Adrenal gland (tissue), 5 donors: Measurements from ENCODE around the gene PSAT1.

Experiments
- CTCF ChIP-seq, 6 experiments: fragments of 450-650 bp in 4 of 6; fragments of 200-600 bp in 2 of 6; sonication (generic) in 1 of 6; IDR thresholded peaks; 1 replicate in 5 of 6; 2 replicates in 1 of 6; pipeline versions ENCODE4 v1.5.1 to v1.8.0; 2016 to 2021; ENCODE audit warnings: antibody characterized with exemption in 6 of 6, mild to moderate bottlenecking in 2 of 6, moderate library complexity in 1 of 6
- POLR2A ChIP-seq, 2 donors: fragments of 450-650 bp; IDR thresholded peaks; one replicate each; pipeline ENCODE4 v1.6.1; 2017; ENCODE audit warnings: antibody characterized with exemption in 2 of 2, mild to moderate bottlenecking in 2 of 2, moderate library complexity in 1 of 2
- donor health status: DM: no; HTN: no; CAD: no.

DNA sequence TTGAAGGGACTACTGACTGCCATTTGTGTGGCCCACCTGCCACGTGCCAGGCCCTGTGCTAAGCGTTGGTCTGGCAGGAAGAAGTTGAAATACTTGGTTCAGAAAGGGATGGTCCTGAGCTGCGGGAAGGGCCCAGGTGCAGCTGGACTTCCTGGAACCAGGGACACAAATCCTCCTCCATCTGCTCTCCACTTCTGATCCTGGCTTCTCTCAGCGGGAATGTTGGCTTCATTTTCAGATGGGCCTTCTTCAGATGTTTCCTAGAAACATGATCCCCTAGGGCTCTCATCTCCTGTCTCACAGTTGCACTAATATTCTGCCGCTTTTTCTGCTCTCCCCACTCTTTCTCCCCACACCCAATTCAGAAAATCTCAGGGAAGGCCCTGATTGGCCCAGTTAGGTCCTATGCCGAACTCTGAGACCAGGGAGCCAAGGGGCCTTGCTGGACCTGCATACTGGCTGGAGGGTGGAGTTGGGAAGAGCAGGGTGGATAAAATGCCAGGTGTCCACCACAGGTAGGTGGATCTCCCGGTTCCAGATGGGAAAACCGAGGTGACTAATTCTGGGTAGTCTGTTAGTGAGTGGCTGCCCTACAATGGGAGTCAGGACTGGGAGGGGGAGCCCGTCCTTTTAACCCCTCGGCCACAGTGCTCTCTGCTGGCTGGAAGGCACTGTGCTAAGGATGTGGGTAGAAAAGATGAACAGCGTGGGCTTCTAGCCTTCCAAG, 19.4 kb downstream of the PSAT1 start:
- TF ChIP-seq POLR2A (IDR thresholded peaks at IDR 0.05) (no peak), CTCF (IDR thresholded peaks at IDR 0.05) (no peak)
